HG03469 (cell line): Measurements from ENCODE around the gene PLCH1.

Experiments
- ATAC-seq: cut with Tn5 transposase; IDR thresholded peaks from one replicate; pipeline ENCODE4 v1.9.1; 2021; ENCODE audit warnings: mild to moderate bottlenecking, moderate library complexity, moderate number of reproducible peaks; ENCODE audit not compliant: unreplicated experiment

PLCH1 gene

DNA sequence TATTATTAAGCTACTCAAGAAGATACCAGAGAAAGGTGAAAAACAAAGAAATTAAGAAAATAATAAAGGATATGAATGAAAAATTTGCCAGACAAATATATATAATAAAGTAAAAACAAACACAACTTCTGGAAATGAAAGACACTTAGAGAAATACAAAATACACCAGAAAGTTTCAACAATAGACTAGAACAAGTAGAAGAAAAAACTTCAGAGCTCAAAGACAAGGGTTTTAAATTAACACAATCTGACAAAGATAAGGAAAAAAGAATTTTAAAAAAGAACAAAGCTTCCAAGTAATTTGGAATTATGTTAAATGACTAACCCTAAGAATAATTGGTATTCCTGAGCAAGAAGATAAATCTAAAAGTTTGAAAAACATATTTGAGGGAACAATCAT, 135.3 kb downstream of the PLCH1 start:
- no peak for ATAC-seq

DNA sequence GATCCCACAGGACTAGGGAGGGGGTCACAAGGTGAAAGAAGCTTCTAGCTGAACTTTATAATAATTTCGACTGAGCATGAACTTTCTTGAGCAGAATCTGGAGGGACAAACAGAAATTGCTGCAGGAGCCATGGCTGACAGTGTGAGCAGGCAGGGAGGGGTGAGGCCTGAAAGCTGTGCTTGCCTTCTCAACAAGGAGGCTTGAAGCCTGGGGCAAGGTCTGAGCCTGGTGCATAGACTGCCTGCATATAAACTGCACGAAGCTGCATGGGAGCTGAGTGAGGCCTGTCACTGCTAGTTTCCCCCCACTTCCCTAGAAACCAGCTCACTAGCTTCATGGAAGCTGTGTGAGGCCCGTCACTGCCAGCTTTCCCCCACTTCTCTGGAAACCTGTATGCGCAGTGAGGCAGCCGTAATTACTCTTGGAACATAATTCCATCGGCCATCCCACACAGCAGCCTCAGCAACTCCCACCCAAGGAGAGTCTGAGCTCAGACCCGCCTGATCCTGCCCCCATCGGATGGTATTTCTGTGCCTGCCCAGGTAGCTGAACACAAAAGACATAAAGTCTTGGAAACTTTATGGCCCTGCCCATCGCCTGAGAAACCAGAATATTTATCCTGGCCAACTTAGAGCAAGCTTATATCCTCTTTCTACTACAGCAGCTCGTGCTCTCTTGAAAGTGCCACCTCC, 136.5 kb downstream of the PLCH1 start:
- ATAC-seq, result no peak

DNA sequence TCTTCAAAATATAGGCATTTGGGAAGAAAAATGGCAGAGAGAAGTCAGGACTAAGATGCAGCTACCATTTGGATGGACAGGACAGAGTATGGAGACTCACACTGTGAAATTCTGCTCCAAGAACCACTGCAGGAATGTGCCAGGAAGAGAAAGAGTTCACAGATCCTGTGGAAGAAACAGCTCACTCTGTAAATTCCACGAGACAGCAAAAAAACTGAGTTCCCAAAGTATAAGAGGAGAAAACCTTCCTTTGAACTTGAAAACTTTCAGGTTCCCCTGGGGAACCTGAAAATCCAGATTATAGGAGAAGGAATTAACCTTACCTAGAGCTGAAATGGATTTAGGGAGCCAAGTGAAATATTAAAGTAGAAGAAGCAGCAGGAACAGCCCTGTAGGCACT, 137.1 kb downstream of the PLCH1 start:
- ATAC-seq, result no peak

DNA sequence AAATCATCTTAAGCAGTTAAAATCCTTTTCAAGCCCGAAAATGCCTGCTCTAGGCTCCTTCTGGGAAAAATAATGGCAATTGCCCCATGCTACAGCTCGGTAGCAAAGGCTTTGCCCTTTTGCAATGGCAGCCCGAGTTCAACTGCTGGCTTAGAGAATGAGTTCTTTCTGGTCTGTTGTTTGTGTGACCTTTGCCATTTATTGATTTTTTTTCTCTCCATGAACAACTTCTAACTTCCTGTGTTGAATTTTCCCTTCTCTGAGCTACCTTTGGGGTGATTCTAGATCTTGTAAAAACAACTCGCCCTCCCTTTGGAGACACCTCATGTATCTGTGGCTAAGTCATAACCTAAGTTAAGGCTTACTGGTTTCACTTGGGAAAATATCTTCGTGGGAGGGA, 139.3 kb downstream of the PLCH1 start:
- no peak for ATAC-seq

DNA sequence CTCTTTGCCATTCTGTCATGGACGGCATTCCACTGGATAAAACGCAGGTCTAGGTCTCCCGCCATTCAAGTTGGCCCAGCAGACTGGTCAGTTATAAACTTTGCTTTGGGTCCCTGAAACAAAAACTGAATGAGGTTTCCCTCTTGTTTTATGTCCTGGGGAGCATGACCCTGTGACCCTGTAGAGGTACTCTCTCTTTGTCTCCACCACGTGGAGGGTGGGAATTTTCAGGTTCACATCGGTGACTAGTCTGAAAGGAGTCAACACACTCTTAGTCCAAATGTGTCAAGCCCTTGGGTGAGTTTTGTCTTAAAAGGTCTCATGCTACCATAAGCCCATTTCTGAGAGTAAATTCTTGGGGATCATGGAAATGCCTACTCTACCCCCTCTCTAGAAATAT, 139.9 kb downstream of the PLCH1 start:
- no peak for ATAC-seq

DNA sequence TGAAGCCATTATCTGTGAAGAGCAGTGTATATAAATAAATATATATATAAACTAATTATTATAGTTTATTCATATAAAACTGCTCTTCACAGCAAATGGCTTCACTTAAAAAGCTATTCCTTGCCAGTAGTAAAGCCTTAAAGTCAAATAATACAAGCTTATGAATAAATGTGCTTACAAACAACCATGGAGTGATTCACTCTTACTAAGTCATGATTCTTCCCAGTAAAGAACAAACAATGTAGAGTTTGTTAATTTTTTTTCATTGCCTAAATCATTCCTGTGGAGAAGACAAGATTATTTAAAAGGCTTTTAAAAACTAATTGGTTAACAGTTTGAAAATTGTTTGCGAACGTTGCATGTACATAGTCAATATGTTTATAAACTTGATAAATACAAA, 140.7 kb downstream of the PLCH1 start:
- ATAC-seq, result no peak

DNA sequence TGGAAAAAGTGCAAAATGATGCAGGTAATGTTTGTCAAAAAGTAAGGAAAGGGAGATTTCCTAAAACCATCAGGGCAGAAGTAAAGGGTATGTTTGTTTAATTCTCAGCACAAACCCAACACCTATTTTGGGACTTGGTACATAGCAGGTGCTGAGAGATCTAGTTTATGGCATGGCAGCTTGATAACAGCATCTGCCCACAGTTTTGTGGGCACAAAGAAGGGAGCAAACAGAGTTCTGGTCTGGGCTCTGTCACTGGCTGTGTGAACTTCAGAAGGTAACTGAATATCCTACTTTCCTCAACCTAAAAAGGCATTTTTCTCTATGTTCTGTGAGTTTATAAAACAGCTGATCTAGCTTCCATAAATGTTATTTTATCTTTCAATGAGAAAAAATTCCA, 141.6 kb downstream of the PLCH1 start:
- no peak for ATAC-seq

DNA sequence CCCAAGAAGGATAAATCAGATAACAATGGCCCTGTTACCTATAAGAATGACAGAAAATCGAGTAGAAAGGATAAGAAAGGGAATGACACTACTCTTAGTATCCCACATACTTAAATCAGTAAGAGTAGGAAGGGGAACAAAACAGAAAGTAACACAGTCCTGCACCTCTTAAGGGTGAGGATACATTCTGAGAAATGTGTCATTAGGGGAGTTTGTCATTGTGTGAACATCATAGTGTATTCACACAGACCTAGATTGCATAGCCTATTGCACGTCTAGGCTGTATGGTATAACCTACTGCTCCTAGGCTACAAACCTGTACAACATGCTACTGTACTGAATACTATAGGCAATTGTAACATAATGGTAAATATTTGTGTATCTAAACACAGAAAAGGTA, 142.6 kb downstream of the PLCH1 start:
- no peak for ATAC-seq

DNA sequence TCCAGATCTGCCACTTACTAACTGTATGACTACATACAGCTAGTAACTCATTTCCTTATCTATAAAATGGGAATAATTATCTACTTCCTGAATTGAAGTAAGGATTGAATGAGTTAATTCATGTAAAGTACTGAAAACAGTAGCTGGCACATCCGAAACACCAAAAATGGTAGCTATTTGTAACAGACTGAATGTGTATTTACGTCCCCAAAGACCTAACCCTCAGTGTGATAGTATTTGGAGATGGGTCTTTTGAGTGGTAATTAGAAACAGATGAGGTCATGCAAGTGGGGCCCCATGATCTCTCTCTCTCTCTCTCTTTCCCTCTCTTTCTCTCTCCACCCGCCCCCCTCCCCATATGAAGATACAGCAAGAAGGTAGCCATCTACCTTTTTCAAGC, 146.2 kb downstream of the PLCH1 start:
- ATAC-seq, result no peak

DNA sequence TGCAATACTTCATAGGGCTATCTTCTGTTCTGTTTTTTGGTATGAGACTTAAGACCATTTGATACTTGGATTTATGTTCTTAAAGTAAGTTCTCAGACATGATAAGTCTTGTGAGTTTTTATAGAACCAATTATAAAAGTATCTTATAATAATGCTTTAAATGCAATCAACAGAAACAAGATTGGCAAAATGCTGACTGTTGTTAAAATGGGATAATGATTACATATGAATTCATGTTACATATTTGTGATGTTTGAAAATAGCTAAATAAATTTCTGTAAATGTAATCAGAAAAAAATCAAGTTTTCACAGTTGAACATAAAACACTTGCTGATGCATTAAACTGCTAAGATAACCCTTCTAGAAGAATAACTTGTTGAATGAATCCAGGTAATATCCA, 148.3 kb downstream of the PLCH1 start:
- ATAC-seq, result no peak

DNA sequence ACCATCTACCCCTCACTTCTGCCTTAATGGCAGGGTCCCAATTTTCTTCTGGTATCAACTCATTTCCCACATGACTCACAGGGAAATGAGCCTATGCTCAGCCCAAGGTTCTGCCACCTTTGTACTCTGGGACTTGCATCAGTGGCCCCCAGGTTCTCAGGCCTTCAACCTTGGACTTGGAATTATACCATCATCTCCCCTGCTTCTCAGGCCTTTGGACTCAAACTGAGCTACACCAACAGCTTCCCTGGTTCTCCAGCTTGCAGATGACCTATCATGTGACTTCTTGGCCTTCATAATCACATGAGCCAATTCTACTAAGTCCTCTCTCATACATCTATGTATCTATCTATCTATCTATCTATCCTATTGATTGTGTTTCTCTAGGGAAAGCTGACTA, 149.5 kb downstream of the PLCH1 start:
- no peak for ATAC-seq

DNA sequence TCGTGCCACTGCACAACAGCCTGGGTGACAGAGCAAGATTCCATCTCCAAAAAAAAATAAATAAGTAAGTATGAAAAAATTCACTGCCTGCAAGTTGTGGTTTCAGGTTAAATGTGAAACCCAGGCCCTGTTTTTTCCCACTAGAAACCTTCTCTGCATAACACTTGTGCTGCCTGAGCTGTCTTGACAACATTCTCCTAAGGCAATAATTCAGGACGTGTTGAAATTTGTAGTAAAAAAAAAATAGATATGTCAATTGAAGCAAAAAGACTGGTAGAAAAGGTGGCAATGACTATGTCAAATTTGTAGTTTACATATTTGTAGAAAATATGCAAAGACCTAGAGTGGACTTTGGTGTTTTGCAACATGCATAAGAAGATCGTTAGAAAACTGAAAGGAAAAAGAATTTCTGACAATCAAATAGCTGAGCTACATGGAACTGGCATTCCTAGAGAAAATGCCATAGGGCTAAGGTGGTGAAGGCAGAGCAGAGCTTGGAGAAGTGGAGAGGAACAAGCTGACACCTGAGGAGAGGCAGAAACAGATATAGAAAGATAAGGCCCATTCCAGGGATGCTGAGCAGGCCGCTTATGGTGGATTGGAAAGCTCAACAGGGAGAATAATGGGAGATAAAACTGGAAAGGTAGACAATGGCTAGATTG, 150.2 kb downstream of the PLCH1 start:
- no peak for ATAC-seq

DNA sequence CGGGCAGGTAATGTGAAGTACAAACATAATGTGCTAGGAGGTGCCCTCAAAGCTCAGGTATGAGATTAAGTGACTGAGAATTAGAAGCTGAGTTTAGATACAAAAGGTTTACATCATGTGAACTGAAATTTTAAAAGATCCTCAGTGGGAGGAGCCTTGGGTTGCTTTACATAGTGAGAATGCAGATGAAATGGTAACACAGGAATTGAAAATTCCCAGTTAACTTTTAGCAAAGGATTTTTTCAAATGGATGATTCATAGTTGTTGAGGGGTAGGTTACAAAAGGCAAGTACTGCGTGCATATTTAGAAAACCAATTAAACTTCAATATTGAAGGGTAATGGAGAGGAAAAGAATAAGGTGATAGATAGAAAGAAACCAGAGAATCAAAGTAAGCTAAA, 157.3 kb downstream of the PLCH1 start:
- ATAC-seq, result no peak

DNA sequence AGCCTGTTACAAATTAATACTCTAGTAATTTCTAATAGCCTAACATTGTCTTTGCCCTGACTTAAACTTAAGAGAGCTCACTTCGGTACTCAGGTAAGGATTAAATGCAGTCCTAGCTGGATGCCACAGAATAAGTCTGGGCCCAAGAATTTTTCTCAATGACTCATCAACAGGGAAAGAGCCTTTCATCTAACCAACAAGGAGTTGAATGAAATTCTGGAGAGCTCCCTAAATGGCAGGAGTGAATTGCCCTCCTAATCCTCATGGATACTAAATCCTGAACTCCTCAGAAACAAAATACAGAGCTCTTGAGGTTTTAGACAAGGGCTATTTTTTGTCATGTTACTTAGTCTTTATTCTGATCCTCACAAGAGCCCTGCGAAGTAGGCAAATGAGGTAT, 159.5 kb downstream of the PLCH1 start:
- ATAC-seq, result no peak

DNA sequence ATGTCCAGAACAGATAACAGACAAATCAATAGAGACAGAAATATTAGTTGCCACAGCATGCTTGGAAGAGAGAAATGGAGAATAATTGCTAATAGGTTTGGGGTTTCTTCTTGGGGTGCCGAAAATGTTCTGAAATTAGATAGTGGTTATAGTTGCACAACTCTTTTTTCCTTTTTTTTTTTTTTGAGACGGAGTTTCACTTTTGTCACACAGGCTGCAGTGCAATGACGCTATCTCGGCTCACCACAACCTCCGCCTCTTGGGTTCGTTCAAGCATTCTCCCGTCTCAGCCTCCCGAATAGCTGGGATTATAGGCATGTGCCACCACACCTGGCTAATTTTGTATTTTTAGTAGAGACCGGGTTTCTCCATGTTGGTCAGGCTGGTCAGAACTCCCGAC, 163.3 kb downstream of the PLCH1 start:
- ATAC-seq, result no peak

DNA sequence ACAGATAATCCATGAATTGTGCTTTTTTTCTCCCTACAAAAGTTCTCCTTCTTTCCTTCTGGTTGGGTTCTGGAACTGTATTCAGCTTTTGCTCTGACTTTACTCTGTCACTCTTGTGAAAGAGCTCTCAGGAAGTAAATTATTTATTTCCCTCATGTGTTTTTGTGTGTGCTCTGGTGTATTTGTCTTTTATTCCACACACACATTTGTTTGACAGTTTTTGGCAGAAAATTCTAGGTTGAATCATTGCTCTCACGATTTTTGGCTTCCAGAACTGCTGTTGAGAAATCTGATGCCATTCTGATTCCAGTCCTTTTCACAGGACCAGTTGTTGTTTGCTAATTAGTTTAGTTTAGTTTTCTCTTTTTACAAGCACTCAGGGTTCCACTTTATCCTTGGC, 172.8 kb downstream of the PLCH1 start:
- no peak for ATAC-seq

DNA sequence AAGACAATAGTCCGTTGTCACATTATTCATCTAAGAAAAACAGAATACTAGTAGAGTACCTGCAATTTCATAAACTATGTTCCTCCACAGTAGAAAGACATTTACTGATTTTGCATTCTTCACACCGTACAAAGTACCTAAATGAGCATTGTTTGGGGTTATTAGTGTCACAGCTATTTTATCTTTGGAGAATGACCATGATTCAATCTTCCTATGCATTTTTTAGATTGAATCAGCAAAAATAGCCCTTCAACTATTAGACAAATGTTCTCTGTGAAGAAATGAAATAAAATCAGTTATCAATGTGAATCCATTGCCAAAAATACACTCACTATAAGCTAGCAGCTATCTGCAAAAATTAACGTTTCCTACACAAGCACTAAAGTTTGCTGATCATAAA, 176.6 kb downstream of the PLCH1 start:
- ATAC-seq, result no peak

DNA sequence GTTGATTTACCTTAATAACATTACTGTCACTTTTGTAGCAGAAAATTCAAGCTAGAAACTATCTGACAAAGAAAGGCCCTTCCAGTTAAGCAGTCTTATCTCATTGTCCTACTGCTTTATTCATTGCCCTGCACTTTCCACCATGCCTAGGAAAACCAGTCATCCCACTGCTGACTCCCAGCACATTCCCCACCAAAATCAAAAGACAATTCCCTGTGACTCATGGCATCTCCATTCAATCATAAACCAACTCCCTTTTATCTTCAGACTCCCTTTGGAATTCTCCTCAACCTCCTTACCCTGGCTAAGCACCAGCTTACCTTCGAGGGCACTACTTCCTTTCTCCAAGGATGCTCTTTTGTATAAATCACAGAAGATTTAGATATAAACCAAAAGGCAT, 184.3 kb downstream of the PLCH1 start:
- no peak for ATAC-seq

DNA sequence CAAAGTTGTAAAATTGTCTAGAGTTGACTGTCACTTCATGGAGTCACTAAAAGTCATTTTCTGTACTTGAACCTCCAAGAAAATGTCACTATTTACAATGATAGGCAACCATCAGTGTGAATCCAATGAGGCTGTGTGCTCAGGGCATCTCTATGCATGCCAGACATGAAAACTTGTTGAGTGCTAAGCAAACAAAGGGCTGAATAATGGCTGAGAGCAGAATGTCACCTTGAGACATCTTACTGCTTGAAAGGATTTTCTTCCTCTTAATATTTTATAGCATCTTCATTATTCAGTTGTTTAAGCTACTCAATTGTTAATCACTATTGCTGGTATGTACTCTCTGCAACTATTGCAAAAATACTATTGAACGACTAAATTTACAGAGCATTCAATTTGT, 184.7 kb downstream of the PLCH1 start:
- ATAC-seq, result no peak

DNA sequence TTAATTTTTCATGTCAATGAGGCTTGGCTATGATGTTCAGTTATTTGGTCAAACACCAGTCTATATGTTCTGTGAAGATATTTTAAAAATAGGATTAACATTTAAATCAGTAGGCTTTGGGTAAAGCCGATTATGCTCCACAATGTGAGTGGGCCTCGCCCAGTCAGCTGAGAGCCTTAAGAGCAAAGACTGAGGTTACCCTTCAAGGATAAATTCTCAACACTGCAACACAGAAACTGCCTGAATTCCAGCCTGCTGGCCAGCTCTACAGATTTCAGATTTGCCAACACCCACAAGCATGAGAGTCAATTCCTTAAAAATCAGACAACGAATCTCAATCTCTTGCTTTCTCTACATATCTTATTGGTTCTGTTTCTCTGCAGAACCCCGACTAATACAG, 188.3 kb downstream of the PLCH1 start:
- ATAC-seq, result no peak

DNA sequence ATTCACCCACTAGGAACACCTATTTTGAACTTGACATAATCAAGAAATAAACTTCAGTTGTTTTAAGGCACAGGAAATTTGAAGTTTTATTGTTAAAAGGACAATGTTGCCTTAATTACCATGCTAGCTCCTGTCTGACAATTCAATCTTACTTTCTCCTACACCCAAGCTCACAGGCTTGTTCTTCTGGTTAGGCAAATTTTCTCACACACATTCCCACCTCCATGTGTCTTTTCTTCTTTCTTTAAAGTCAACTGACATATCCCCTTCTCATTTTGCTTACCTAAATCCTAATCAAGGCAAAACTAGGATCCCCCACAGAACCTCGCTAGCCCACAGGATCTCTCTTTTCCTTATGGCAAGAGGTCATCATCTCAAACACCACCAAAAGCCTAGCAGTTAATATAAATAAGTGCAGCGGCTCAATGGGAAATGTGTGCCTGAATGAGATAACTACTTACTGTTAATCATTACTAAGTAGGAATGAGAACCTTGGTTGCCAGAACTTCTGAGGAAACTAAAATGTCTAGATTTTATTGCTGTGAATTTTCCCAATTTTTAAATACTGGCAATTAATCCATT, 189.3 kb downstream of the PLCH1 start:
- peak; percentile 0 for ATAC-seq

DNA sequence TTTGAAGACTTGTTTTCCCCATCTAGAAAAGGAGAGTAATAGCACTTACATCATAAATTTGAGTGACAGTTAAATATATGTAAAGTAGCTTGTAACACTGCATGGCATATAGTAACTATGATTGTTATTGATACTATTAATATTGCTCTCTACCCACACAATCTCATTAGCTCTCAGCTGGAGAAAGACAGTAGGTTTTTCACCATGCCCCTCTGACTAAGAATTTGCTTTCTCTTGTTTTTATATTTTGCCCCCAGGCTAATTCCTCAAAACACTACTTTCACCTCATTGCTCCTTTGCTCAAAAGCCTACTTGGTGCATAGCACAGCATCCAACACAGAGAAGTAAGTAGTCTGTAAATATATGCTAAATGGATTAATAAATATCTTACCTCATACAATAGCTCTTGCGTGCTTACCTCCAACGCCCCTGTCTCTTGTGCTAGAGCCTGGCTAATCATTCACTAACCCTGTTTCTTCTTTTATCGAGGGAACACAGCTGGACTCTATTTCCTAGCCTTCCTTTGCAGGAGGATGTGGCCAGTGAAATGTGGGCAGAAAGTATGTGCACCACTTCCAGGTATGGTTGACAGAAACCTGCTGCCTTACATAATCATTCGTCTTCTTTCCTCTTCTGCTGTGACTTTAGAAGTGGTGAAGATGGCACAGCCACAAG, 190.0 kb downstream of the PLCH1 start:
- peak; percentile 68 for ATAC-seq
